ENCODE results near the gene PYGL. TPM values are rescaled to one million over a fixed set of nuclear protein-coding genes. Genes with fewer than 3 reads are reported as not detected.
A peak's percentile ranks its signal among the peaks of the same experiment; 100 is the strongest.

PYGL gene
- total and polyA plus RNA-seq, 3 experiments from 2014 or later = 0.44 to 0.81 TPM; not detected in 1

GRCh38 chr14:50865391-50866076 lies 78.7 kb downstream of the PYGL start:
- CTCF ChIA-PET = interaction anchor here (1.2 kb wide), 1 partner anchor 323 kb away, joined by 4 read pairs; no protein-coding TSS in a partner anchor
- Histone ChIP-seq H3K9me3 (ENCODE audit: low read length) (no peaks in the 10 kb centered on the region), H3K4me1 (ENCODE audit: insufficient read depth, low read length) (no peaks in the 10 kb centered on the region), H3K36me3 (ENCODE audit: insufficient read depth, low read length) (no peaks in the 10 kb centered on the region), H3K27ac (ENCODE audit: low read depth, low read length) (no peak overlapping the region), H3K4me3 (ENCODE audit: low read length) (no peak overlapping the region), H3K27me3 (ENCODE audit: insufficient read depth, low read length, poor library complexity, severe bottlenecking) (peaks cover 5% of the 10 kb centered on the region)
- POLR2A ChIA-PET = no interaction called here
- Mint-ChIP-seq H3K4me1 (peaks cover 0 to 3% (median 0%) of the 10 kb centered on the region in 3 donors), H3K36me3 (no peaks in the 10 kb centered on the region), H3K27ac (no peak overlapping the region), H3K4me3 (no peak overlapping the region), H3K27me3 (peaks cover 25 to 45% of the 10 kb centered on the region in 2 donors), H3K9me3 (no peaks in the 10 kb centered on the region)
- no peak for DNase-seq

- no peaks in the 10 kb centered on the region for H3K9me3 Mint-ChIP-seq
- no peak overlapping the region for H3K27ac Mint-ChIP-seq
- Histone ChIP-seq H3K9me3 (ENCODE audit: low read length) (no peaks in the 10 kb centered on the region), H3K27me3 (ENCODE audit: insufficient read depth, low read length, poor library complexity, severe bottlenecking) (no peaks in the 10 kb centered on the region), H3K4me3 (ENCODE audit: low read length) (no peak overlapping the region), H3K27ac (ENCODE audit: low read depth, low read length) (no peak overlapping the region), H3K36me3 (ENCODE audit: insufficient read depth, low read length) (no peaks in the 10 kb centered on the region), H3K4me1 (ENCODE audit: insufficient read depth, low read length) (no peaks in the 10 kb centered on the region)
- H3K27me3 Mint-ChIP-seq = peaks cover 20 to 39% of the 10 kb centered on the region in 2 donors
- peaks cover 2 to 9% (median 6%) of the 10 kb centered on the region in 3 donors for H3K4me1 Mint-ChIP-seq
- POLR2A ChIA-PET = interaction anchor here (0.6 kb wide), 1 partner anchor 109 kb away, joined by 3 read pairs; no protein-coding TSS in a partner anchor
- no peak overlapping the region for H3K4me3 Mint-ChIP-seq
- DNase-seq = no peak
- CTCF ChIA-PET = interaction anchor here (1.3 kb wide), 1 partner anchor 88 kb away, joined by 4 read pairs; no protein-coding TSS in a partner anchor
- peaks cover 0 to 3% (median 0%) of the 10 kb centered on the region in 3 donors for H3K36me3 Mint-ChIP-seq
Observed at GRCh38 chr14:50864946-50865345, 79.3 kb downstream of the PYGL start.

GRCh38 chr14:50864237-50864636 lies 80.0 kb downstream of the PYGL start:
- Histone ChIP-seq H3K4me3 (ENCODE audit: low read length) (no peak overlapping the region), H3K27ac (ENCODE audit: low read depth, low read length) (no peak overlapping the region), H3K9me3 (ENCODE audit: low read length) (no peaks in the 10 kb centered on the region), H3K4me1 (ENCODE audit: insufficient read depth, low read length) (peaks cover 4% of the 10 kb centered on the region), H3K36me3 (ENCODE audit: insufficient read depth, low read length) (no peaks in the 10 kb centered on the region), H3K27me3 (ENCODE audit: insufficient read depth, low read length, poor library complexity, severe bottlenecking) (no peaks in the 10 kb centered on the region)
- ChIA-PET POLR2A (interaction anchor here (0.6 kb wide), 1 partner anchor 109 kb away, joined by 3 read pairs; no protein-coding TSS in a partner anchor), CTCF (interaction anchor here (0.7 to 1.3 kb wide), 3 partner anchors 74 to 324 kb away, joined by 3 to 4 read pairs (median 3); no protein-coding TSS in a partner anchor)
- Mint-ChIP-seq H3K9me3 (no peaks in the 10 kb centered on the region), H3K36me3 (peaks cover 0 to 4% (median 0%) of the 10 kb centered on the region in 3 donors), H3K4me3 (no peak overlapping the region), H3K27me3 (peaks cover 13 to 32% of the 10 kb centered on the region in 2 donors), H3K27ac (no peak overlapping the region), H3K4me1 (peaks cover 8 to 10% (median 9%) of the 10 kb centered on the region in 3 donors)
- no peak for DNase-seq

- peak overlapping the region in 1 of 8 donors; percentile 91 for H3K27ac Mint-ChIP-seq
- no peak overlapping the region for H3K27ac ChIP-seq (ENCODE audit: low read depth, low read length)
- H3K27me3 Mint-ChIP-seq = peaks cover 0 to 14% of the 10 kb centered on the region in 2 donors
- H3K36me3 ChIP-seq (ENCODE audit: insufficient read depth, low read length) = no peaks in the 10 kb centered on the region
- peaks cover 7% of the 10 kb centered on the region for H3K4me1 ChIP-seq (ENCODE audit: insufficient read depth, low read length)
- no peak overlapping the region for H3K4me3 Mint-ChIP-seq
- no peaks in the 10 kb centered on the region for H3K9me3 ChIP-seq (ENCODE audit: low read length)
- no peak overlapping the region for H3K4me3 ChIP-seq (ENCODE audit: low read length)
- POLR2A ChIA-PET = no interaction called here
- DNase-seq = no peak
- H3K36me3 Mint-ChIP-seq = peaks cover 0 to 4% (median 0%) of the 10 kb centered on the region in 3 donors
- no peaks in the 10 kb centered on the region for H3K27me3 ChIP-seq (ENCODE audit: insufficient read depth, low read length, poor library complexity, severe bottlenecking)
- CTCF ChIA-PET = interaction anchor here (0.7 to 8.5 kb wide), 6 partner anchors 32 to 318 kb away, joined by 3 to 122 read pairs (median 40); partner anchors contain the start of gene NIN
- no peaks in the 10 kb centered on the region for H3K9me3 Mint-ChIP-seq
- peaks cover 10 to 13% (median 10%) of the 10 kb centered on the region in 3 donors for H3K4me1 Mint-ChIP-seq
Observed at GRCh38 chr14:50862036-50862570, 82.2 kb downstream of the PYGL start.

GRCh38 chr14:50860478-50861086 lies 83.7 kb downstream of the PYGL start:
- H3K9me3 Mint-ChIP-seq = no peaks in the 10 kb centered on the region
- peak; percentile 79 to 91 (median 84) for DNase-seq
- Histone ChIP-seq H3K4me1 (ENCODE audit: insufficient read depth, low read length) (peaks cover 7% of the 10 kb centered on the region), H3K9me3 (ENCODE audit: low read length) (no peaks in the 10 kb centered on the region), H3K27ac (ENCODE audit: low read depth, low read length) (peak overlapping the region; percentile 43), H3K4me3 (ENCODE audit: low read length) (peak overlapping the region; percentile 85), H3K36me3 (ENCODE audit: insufficient read depth, low read length) (no peaks in the 10 kb centered on the region), H3K27me3 (ENCODE audit: insufficient read depth, low read length, poor library complexity, severe bottlenecking) (no peaks in the 10 kb centered on the region)
- POLR2A ChIA-PET = interaction anchor here (0.6 to 3.9 kb wide), 16 partner anchors 9 to 667 kb away, joined by 3 to 38 read pairs (median 4); partner anchors contain the start of gene NIN
- H3K4me1 Mint-ChIP-seq = peaks cover 10 to 13% (median 10%) of the 10 kb centered on the region in 3 donors
- H3K4me3 Mint-ChIP-seq = peak overlapping the region; percentile 90 to 99 (median 94)
- CTCF ChIA-PET = interaction anchor here (0.6 to 8.5 kb wide), 47 partner anchors 9 to 518 kb away, joined by 3 to 122 read pairs (median 5); partner anchors contain the start of genes ABHD12B, ATL1 and NIN
- peaks cover 0 to 4% (median 0%) of the 10 kb centered on the region in 3 donors for H3K36me3 Mint-ChIP-seq
- peak overlapping the region in 7 of 8 donors; percentile 88 to 96 (median 91) for H3K27ac Mint-ChIP-seq
- H3K27me3 Mint-ChIP-seq = peaks cover 0 to 3% of the 10 kb centered on the region in 2 donors

- DNase-seq = no peak
- peak overlapping the region; percentile 85 for H3K4me3 ChIP-seq (ENCODE audit: low read length)
- Mint-ChIP-seq H3K27ac (peak overlapping the region in 5 of 8 donors; percentile 23 to 91 (median 70)), H3K27me3 (no peaks in the 10 kb centered on the region), H3K36me3 (peaks cover 0 to 4% (median 0%) of the 10 kb centered on the region in 3 donors), H3K4me1 (peaks cover 10 to 13% (median 10%) of the 10 kb centered on the region in 3 donors), H3K9me3 (no peaks in the 10 kb centered on the region), H3K4me3 (peak overlapping the region; percentile 90 to 99 (median 94))
- H3K9me3 ChIP-seq (ENCODE audit: low read length) = no peaks in the 10 kb centered on the region
- no peaks in the 10 kb centered on the region for H3K27me3 ChIP-seq (ENCODE audit: insufficient read depth, low read length, poor library complexity, severe bottlenecking)
- POLR2A ChIA-PET = interaction anchor here (1.1 to 3.9 kb wide), 4 partner anchors 24 to 69 kb away, joined by 3 to 38 read pairs (median 8); partner anchors contain the start of gene NIN
- H3K4me1 ChIP-seq (ENCODE audit: insufficient read depth, low read length) = peaks cover 7% of the 10 kb centered on the region
- no peaks in the 10 kb centered on the region for H3K36me3 ChIP-seq (ENCODE audit: insufficient read depth, low read length)
- CTCF ChIA-PET = interaction anchor here (0.8 to 8.5 kb wide), 19 partner anchors 9 to 539 kb away, joined by 3 to 122 read pairs (median 7); partner anchors contain the start of genes MAP4K5 and NIN
- H3K27ac ChIP-seq (ENCODE audit: low read depth, low read length) = no peak overlapping the region
Observed at GRCh38 chr14:50859296-50859624, 85.0 kb downstream of the PYGL start.

- Histone ChIP-seq H3K4me1 (ENCODE audit: insufficient read depth, low read length) (peaks cover 7% of the 10 kb centered on the region), H3K27me3 (ENCODE audit: insufficient read depth, low read length, poor library complexity, severe bottlenecking) (no peaks in the 10 kb centered on the region), H3K27ac (ENCODE audit: low read depth, low read length) (no peak overlapping the region), H3K4me3 (ENCODE audit: low read length) (no peak overlapping the region), H3K36me3 (ENCODE audit: insufficient read depth, low read length) (no peaks in the 10 kb centered on the region), H3K9me3 (ENCODE audit: low read length) (no peaks in the 10 kb centered on the region)
- H3K4me1 Mint-ChIP-seq = peaks cover 10 to 13% (median 10%) of the 10 kb centered on the region in 3 donors
- POLR2A ChIA-PET = no interaction called here
- no peaks in the 10 kb centered on the region for H3K9me3 Mint-ChIP-seq
- CTCF ChIA-PET = interaction anchor here (4.4 to 8.5 kb wide), 2 partner anchors 34 to 68 kb away, joined by 29 to 122 read pairs; no protein-coding TSS in a partner anchor
- H3K4me3 Mint-ChIP-seq = no peak overlapping the region
- H3K27ac Mint-ChIP-seq = peak overlapping the region in 1 of 8 donors; percentile 53
- no peaks in the 10 kb centered on the region for H3K27me3 Mint-ChIP-seq
- DNase-seq = no peak
- H3K36me3 Mint-ChIP-seq = peaks cover 0 to 4% (median 1%) of the 10 kb centered on the region in 3 donors
Observed at GRCh38 chr14:50856660-50857059, 87.6 kb downstream of the PYGL start.

All from CD8-positive, alpha-beta memory T cell (primary cell).